ENCODE results near the gene TMEM178A. TPM values are rescaled to one million over a fixed set of nuclear protein-coding genes. Genes with fewer than 3 reads are reported as not detected.

TMEM178A gene
- total and polyA plus RNA-seq, 2 of the 8 experiments (the other 6 are each of a cell fraction or from before 2014, with no cell fraction given) = 11.2 to 14.9 TPM

DNA sequence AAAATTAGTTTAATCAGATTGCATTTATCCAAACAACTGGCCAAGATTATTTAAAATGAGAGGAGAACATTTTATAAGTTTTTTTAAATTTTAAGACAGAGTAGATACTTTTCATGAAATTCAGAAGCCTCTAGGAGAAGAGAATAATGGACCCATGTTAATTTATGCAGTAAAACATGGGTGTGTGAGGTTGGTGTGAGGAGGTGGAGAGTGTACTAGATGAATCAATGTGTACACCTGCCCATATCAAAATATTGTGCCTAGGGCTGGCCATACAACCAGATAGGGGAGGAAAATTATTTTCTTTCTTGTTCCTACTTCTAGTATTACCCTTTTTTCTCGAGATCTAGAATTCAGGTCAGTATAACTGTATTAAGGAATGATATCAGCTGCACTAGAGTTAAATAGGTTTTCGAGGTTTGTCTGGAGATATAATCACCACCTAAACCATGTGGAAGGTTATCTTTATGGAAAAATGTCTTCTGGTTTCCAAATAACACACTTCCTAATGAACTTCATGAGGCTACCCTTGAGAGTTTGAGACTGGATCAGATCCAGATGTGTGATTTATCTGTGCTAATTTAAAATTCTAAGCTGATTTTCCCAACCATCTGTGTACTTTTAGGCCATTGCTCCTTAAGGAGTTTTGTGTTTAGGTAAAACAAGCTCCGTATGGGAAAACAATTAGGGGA is 37.6 kb downstream of the TMEM178A start (continued):
- no peak for TF ChIP-seq TAF1 (IDR thresholded peaks at IDR 0.05; ENCODE audit: low read depth, low read length)
- no peak for TF ChIP-seq SRF (IDR thresholded peaks at IDR 0.05; ENCODE audit: low read depth, low read length)
- TF ChIP-seq HDAC6 (IDR thresholded peaks at IDR 0.05; ENCODE audit: low read depth, low read length) = no peak
- no peak for TF ChIP-seq RBBP5 (IDR thresholded peaks at IDR 0.05; ENCODE audit: borderline replicate concordance, low read depth, low read length)

Measured in H1 (cell line).